Heart left ventricle (tissue), 16 donors: Measurements from ENCODE around the gene CAMK2D. TPM values are rescaled to one million over a fixed set of nuclear protein-coding genes. Genes with fewer than 3 reads are reported as not detected.
A peak's percentile ranks its signal among the peaks of the same experiment; 100 is the strongest.

Experiments used
- ATAC-seq, 4 donors: fragments of 200-7000 bp; cut with Tn5 transposase; one replicate each; pipeline ENCODE4 v1.9.1; 2020 to 2022; ENCODE audit warnings: moderate library complexity in 4 of 4, mild to moderate bottlenecking in 3 of 4, moderate number of reproducible peaks in 1 of 4
- DNase-seq, 5 donors: peaks; one replicate each; pipeline ENCODE4 v3.0.0-alpha.2; 2020
- H3K27ac ChIP-seq, 12 donors: fragments of 200-600 bp; sonication (generic) in 4 of 12; one replicate each; pipeline versions ENCODE4 v1.5.0 to v1.8.0; 2016 to 2022; ENCODE audit warnings: mild to moderate bottlenecking in 2 of 12
- H3K27me3 ChIP-seq, 9 donors: fragments of 200-600 bp; sonication (generic) in 2 of 9; one replicate each; pipeline versions ENCODE4 v1.5.1 to v1.8.0; 2016 to 2022; ENCODE audit warnings: mild to moderate bottlenecking in 3 of 9
- H3K36me3 ChIP-seq, 9 donors: fragments of 200-600 bp; sonication (generic) in 2 of 9; one replicate each; pipeline versions ENCODE4 v1.5.0 to v1.8.0; 2018 to 2022; ENCODE audit warnings: mild to moderate bottlenecking in 2 of 9
- H3K4me1 ChIP-seq, 12 donors: fragments of 200-600 bp; sonication (generic) in 4 of 12; one replicate each; pipeline versions ENCODE4 v1.5.0 to v1.8.0; 2016 to 2022; ENCODE audit warnings: mild to moderate bottlenecking in 3 of 12
- H3K4me3 ChIP-seq, 12 donors: fragments of 200-600 bp; sonication (generic) in 4 of 12; one replicate each; pipeline versions ENCODE4 v1.5.0 to v1.8.0; 2017 to 2022; ENCODE audit warnings: mild to moderate bottlenecking in 9 of 12, moderate library complexity in 4 of 12
- H3K9me3 ChIP-seq, 12 donors: fragments of 200-600 bp; sonication (generic) in 4 of 12; one replicate each; pipeline versions ENCODE4 v1.5.0 to v1.8.0; 2016 to 2022; ENCODE audit warnings: mild to moderate bottlenecking in 1 of 12
- POLR2A ChIP-seq, 2 donors: fragments of 450-650 bp; IDR thresholded peaks; one replicate each; pipeline ENCODE4 v1.6.1; 2017; ENCODE audit warnings: antibody characterized with exemption in 2 of 2, mild to moderate bottlenecking in 2 of 2, moderate library complexity in 2 of 2
- WGBS, 4 donors: extraction: QIAGEN DNeasy Blood & Tissue Kit in 2 of 4; methylation state at CpG; one replicate each; pipeline versions ENCODE4 v1.1.5 to v1.1.7; 2013 to 2018; 5-methylcytosine and 5-hydroxymethylcytosine counted together
- intact Hi-C, 10 donors: fragments of 100-400 bp; cut with DNase I; formaldehyde crosslinking; loops; one replicate each; pipeline versions ENCODE4 v1.11.1 to v1.14.2; 2022
- polyA plus RNA-seq, 2 donors: library from polyadenylated mRNA; stranded (reverse); fragments of 200-250 nt; gene quantifications; one replicate each; pipeline ENCODE4 v1.2.3, GENCODE V29; 2013
- total RNA-seq, 9 donors: library from RNA; depleted of rRNA in 2 of 9; stranded (reverse); fragments of >200 nt in 2 of 9; fragmentation: NEBNext Ultra II Directional in 3 of 9; extraction: Animal tissue kit (Norgen Biotek cat#: 25700) in 3 of 9; gene quantifications; one replicate each; pipeline versions ENCODE4 v1.1.0 to v1.2.4, GENCODE V29; 2016 to 2023
- TF ChIP-seq, protein P1 (sequence below), 12 donors: fragments of 200-600 bp; sonication (generic) in 4 of 12; IDR thresholded peaks; one replicate each; pipeline versions ENCODE4 v1.5.0 to v1.8.0; 2018 to 2022; ENCODE audit warnings: antibody characterized with exemption in 12 of 12, mild to moderate bottlenecking in 5 of 12
- donor health status: ischemic (EF 13 %, LVEDD 7.1; RV severe dilation, severe dysfunction).
- donor health status: healthy with polysubstance abuse.
- donor health status: DM: no; HTN: yes; CAD: no.
- donor health status: DM: no; HTN: no; CAD: no.
- donor health status: ischemic (EF 25% LVEDD 6.9; RV normal size, moderate dysfunction).
- donor health status: ischemic (EF 25% LVEDD 5.7; RV mildly dilated, moderate dysfunction).
- donor health status: healthy.
- donor health status: DM: yes; HTN: yes; CAD: no.
- donor health status: ischemic (EF 35%, LVEDD 5.7; RV mildly dilated, moderate dysfunction).
- donor health status: nonischemic (EF 11% LVEDD 7.7; RV severe dilation, severe dysfunction).
- donor health status: DM: yes; HTN: yes; CAD: no.
- donor health status: PGD.
- donor health status: ischemic (EF 29% LVEDD 5.4; RV normal size, mild dysfunction).
- donor health status: nonischemic (EF 23%, LVEDD 6.1; RV moderate dilation, normal function).

Gene CAMK2D
- total and polyA plus RNA-seq, 11 donors, result 40.9 to 294 (median 215) TPM

DNA sequence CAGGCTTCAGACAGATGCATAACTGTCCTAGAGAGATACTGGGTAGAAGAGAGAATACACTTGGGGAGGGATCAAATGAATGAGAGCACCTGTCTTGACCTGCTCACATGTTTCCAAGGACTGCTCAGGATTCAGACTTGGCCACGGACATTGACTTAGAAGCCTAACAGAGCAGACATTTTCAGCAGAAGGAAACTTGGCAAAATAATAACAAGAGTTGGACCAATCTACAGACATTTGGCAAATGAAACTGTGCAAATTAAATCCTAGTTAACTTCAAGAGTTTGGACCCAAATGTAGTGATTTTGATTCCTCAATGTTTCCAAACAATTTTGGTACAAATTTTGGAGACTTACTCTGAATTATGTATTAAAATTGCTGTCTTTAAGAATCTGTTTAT is 223.9 kb downstream of the CAMK2D start:
- no peaks in the 10 kb centered on the region for H3K27me3 ChIP-seq
- peak overlapping the region; percentile 8 to 74 (median 30) for H3K27ac ChIP-seq
- no peaks in the 10 kb centered on the region for H3K9me3 ChIP-seq
- WGBS, 4 donors, result 10 to 48% (median 37%) methylated on average over 1 of the region's 1 CpG
- intact Hi-C loops, result loop anchor here in 4 of 10 donors (10.0 kb wide), 3 partner anchors 73 to 143 kb away; no protein-coding TSS in a partner anchor
- DNase-seq, result no peak
- no peak overlapping the region for H3K4me3 ChIP-seq
- peaks cover 2 to 73% (median 40%) of the 10 kb centered on the region in 12 donors for H3K4me1 ChIP-seq
- peak in 2 of 4 donors; percentile 9 to 23 for ATAC-seq
- peaks cover 0 to 9% (median 0%) of the 10 kb centered on the region in 9 donors for H3K36me3 ChIP-seq
- no peak for TF ChIP-seq POLR2A (IDR thresholded peaks at IDR 0.05)
- TF ChIP-seq, protein P1, sequence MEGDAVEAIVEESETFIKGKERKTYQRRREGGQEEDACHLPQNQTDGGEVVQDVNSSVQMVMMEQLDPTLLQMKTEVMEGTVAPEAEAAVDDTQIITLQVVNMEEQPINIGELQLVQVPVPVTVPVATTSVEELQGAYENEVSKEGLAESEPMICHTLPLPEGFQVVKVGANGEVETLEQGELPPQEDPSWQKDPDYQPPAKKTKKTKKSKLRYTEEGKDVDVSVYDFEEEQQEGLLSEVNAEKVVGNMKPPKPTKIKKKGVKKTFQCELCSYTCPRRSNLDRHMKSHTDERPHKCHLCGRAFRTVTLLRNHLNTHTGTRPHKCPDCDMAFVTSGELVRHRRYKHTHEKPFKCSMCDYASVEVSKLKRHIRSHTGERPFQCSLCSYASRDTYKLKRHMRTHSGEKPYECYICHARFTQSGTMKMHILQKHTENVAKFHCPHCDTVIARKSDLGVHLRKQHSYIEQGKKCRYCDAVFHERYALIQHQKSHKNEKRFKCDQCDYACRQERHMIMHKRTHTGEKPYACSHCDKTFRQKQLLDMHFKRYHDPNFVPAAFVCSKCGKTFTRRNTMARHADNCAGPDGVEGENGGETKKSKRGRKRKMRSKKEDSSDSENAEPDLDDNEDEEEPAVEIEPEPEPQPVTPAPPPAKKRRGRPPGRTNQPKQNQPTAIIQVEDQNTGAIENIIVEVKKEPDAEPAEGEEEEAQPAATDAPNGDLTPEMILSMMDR (IDR thresholded peaks at IDR 0.05), result no peak

DNA sequence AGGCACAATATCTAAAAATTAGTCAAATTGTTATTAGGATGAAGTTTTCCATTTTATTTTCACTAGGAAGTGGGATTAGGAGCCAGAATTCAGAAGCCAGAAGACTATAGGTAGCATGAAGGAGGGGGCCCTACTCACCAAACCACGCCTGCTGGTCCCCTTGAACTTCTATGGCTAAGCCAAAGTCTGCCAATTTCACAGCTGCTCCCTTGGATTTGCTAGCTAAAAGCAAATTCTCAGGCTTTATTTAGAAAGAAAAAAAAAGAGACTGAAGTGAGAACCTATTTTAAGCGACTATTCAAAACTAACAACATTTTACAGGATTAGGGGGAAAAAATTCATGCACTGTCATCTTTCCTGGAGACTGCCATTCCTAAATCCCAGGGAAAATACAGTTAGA is 224.3 kb downstream of the CAMK2D start:
- WGBS, 4 donors, result 50 to 73% (median 59%) methylated on average over 2 of the region's 2 CpGs
- TF ChIP-seq, protein P1 (IDR thresholded peaks at IDR 0.05), result no peak
- no peak for TF ChIP-seq POLR2A (IDR thresholded peaks at IDR 0.05)
- Histone ChIP-seq H3K9me3 (no peaks in the 10 kb centered on the region), H3K4me1 (peaks cover 2 to 72% (median 40%) of the 10 kb centered on the region in 12 donors), H3K36me3 (peaks cover 0 to 13% (median 0%) of the 10 kb centered on the region in 9 donors), H3K27ac (peak overlapping the region; percentile 12 to 74 (median 30)), H3K27me3 (no peaks in the 10 kb centered on the region), H3K4me3 (no peak overlapping the region)
- DNase-seq (peak in 1 of 5 donors; percentile 16), ATAC-seq (peak in 1 of 4 donors; percentile 23)
- intact Hi-C loops, result loop anchor here in 4 of 10 donors (10.0 kb wide), 3 partner anchors 72 to 142 kb away; no protein-coding TSS in a partner anchor

DNA sequence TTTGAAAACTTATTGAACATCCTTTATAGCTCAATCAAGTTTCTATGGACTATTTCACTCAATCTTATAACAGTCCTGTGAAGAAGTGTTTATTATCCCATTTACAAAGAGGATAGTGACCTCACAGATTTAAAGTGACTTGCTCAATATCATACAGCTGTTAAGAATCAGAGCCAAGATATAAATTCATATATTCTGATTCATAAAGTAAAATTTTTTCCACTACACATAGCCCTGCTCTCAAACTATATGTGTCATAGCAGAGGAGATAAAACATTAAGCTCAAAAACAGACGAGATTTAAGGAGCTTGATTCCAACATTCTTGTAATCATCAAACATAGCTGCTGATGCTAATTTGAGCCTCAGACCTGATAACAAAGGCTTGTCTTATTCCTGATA is 226.8 kb downstream of the CAMK2D start:
- peaks cover 0 to 48% (median 18%) of the 10 kb centered on the region in 12 donors for H3K4me1 ChIP-seq
- no peaks in the 10 kb centered on the region for H3K27me3 ChIP-seq
- DNase-seq, result no peak
- TF ChIP-seq, protein P1 (IDR thresholded peaks at IDR 0.05), result no peak
- TF ChIP-seq POLR2A (IDR thresholded peaks at IDR 0.05), result no peak
- intact Hi-C loops, result loop anchor here in 4 of 10 donors (10.0 kb wide), 3 partner anchors 70 to 140 kb away; no protein-coding TSS in a partner anchor
- H3K4me3 ChIP-seq, result no peak overlapping the region
- peak overlapping the region in 4 of 12 donors; percentile 3 to 28 (median 6) for H3K27ac ChIP-seq
- peaks cover 0 to 33% (median 16%) of the 10 kb centered on the region in 9 donors for H3K36me3 ChIP-seq
- ATAC-seq, result no peak
- 21 to 34% (median 33%) methylated on average over 1 of the region's 1 CpG for WGBS, 4 donors
- no peaks in the 10 kb centered on the region for H3K9me3 ChIP-seq

DNA sequence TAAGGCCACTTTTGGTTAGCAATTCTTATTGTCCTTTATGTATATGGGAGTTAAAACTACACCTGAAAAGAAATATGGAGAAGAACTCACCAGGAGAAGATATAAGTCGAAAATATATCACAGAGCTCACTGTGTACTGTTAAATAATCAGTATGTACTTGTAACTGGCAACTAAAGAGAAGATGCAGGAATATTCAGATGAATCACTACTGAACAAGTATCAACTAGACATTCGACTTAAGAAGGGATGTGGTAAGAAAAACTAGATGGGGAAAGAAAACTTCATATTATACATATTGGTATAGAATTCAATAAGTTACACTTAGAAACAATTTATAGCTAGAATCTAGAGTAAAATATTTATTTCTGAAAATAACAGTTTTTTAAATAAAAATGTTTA is 230.0 kb downstream of the CAMK2D start:
- no peak for ATAC-seq
- no peak overlapping the region for H3K4me3 ChIP-seq
- H3K27ac ChIP-seq, result no peak overlapping the region
- peaks cover 0 to 58% (median 42%) of the 10 kb centered on the region in 9 donors for H3K36me3 ChIP-seq
- no peaks in the 10 kb centered on the region for H3K27me3 ChIP-seq
- no peaks in the 10 kb centered on the region for H3K9me3 ChIP-seq
- 89 to 95% (median 93%) methylated on average over 2 of the region's 2 CpGs for WGBS, 4 donors
- no peak for TF ChIP-seq POLR2A (IDR thresholded peaks at IDR 0.05)
- TF ChIP-seq, protein P1 (IDR thresholded peaks at IDR 0.05), result no peak
- intact Hi-C loops, result loop anchor here in 4 of 10 donors (10.0 kb wide), 3 partner anchors 67 to 137 kb away; no protein-coding TSS in a partner anchor
- H3K4me1 ChIP-seq, result peaks cover 0 to 34% (median 3%) of the 10 kb centered on the region in 12 donors
- DNase-seq, result no peak
